Esophagus muscularis mucosa (tissue), 4 donors: Measurements from ENCODE around the gene EIF3L.

Experiments used
- CTCF ChIP-seq, 3 experiments: fragments of 200-600 bp in 2 of 3; fragments of 450-650 bp in 1 of 3; sonication (generic) in 2 of 3; IDR thresholded peaks; one replicate each; pipeline ENCODE4 v1.5.1; 2017 to 2019; ENCODE audit warnings: antibody characterized with exemption in 3 of 3, mild to moderate bottlenecking in 2 of 3, moderate library complexity in 1 of 3
- EP300 ChIP-seq: sonication (generic); formaldehyde crosslinking; IDR thresholded peaks from one replicate; pipeline ENCODE4 v1.6.1; 2017; ENCODE audit warnings: antibody characterized with exemption
- POLR2A ChIP-seq: fragments of 450-650 bp; IDR thresholded peaks from one replicate; pipeline ENCODE4 v1.6.1; 2017; ENCODE audit warnings: antibody characterized with exemption, moderate library complexity, mild to moderate bottlenecking, low read depth
- POLR2AphosphoS5 ChIP-seq, 2 donors: sonication (generic); formaldehyde crosslinking; IDR thresholded peaks; one replicate each; pipeline ENCODE4 v1.6.1; 2017; ENCODE audit warnings: antibody characterized with exemption in 2 of 2

- TF ChIP-seq POLR2A (no peak), CTCF (IDR thresholded peaks at IDR 0.05) (no peak), EP300 (no peak), POLR2AphosphoS5 (IDR thresholded peaks at IDR 0.05) (no peak)
Observed at GRCh38 chr22:37811867-37812266, 37.4 kb upstream of the EIF3L start.
